PFSK-1 (cell line): ENCODE data around the gene CAPN10.

Source experiments
- FOXP2 ChIP-seq: optimal IDR thresholded peaks from 2 replicates; pipeline ENCODE3; 2011; ENCODE audit warnings: borderline replicate concordance, control low read depth, inconsistent platforms; ENCODE audit not compliant: insufficient read depth; ENCODE audit errors: extremely low read length, extremely low read depth
- POLR2AphosphoS5 ChIP-seq: IDR thresholded peaks from 2 replicates; pipeline ENCODE4 v1.6.1; 2012; ENCODE audit warnings: low read depth, mild to moderate bottlenecking, control low read depth, low read length, moderate library complexity
- REST ChIP-seq, 2 experiments: IDR thresholded peaks; 2 replicates each; pipeline versions ENCODE4 v1.6.1 to v1.8.0; 2011 to 2012; ENCODE audit warnings: low read depth in 2 of 2, low read length in 2 of 2, control low read depth in 1 of 2, inconsistent platforms in 1 of 2, mild to moderate bottlenecking in 1 of 2, moderate library complexity in 1 of 2; ENCODE audit not compliant: insufficient read depth in 1 of 2
- SIN3A ChIP-seq: IDR thresholded peaks from 2 replicates; pipeline ENCODE4 v1.6.1; 2012; ENCODE audit warnings: mild to moderate bottlenecking, low read length, moderate library complexity, borderline replicate concordance; ENCODE audit not compliant: insufficient read depth
- TAF1 ChIP-seq: IDR thresholded peaks from 2 replicates; pipeline ENCODE4 v1.6.1; 2012; ENCODE audit warnings: low read length, control low read depth, borderline replicate concordance; ENCODE audit not compliant: insufficient read depth

The CAPN10 gene

DNA sequence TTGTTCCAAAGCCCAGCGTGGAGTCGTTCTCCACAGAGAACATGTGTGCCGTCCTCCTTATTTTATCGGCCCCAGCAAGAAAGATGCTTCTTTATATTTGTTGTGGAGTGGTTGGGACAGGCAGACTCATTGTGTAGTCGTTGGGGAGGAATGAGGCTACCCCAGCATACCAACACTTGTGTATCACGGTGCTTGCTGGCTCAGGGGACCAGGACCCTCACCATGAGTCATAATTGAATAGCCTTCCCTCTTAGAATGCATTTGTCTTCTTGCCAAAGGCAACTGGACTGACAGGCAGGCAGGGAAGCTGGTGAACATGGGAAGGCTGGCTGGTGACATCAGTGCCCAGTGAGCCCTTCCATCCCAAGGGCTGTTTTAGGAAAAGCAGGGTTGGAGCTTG is 4.7 kb downstream of the CAPN10 start:
- TF ChIP-seq REST (IDR thresholded peaks at IDR 0.05; ENCODE audit: insufficient read depth in 1 of 2, low read depth in 2 of 2, low read length in 2 of 2) = no peak
- TF ChIP-seq FOXP2 = no peak
- no peak for TF ChIP-seq SIN3A
- no peak for TF ChIP-seq TAF1
- no peak for TF ChIP-seq POLR2AphosphoS5

DNA sequence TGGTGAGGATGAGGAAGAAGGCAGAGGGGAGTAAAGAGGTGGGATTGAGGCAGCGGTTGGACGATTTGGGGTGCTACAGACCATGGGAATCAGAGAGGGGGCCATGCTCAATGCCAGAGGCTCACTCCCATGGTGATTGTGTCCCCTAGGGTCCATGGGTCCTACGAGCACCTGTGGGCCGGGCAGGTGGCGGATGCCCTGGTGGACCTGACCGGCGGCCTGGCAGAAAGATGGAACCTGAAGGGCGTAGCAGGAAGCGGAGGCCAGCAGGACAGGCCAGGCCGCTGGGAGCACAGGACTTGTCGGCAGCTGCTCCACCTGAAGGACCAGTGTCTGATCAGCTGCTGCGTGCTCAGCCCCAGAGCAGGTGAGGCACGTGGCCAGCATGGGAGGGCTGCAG is 5.2 kb downstream of the CAPN10 start:
- no peak for TF ChIP-seq TAF1
- TF ChIP-seq POLR2AphosphoS5 = no peak
- no peak for TF ChIP-seq REST (IDR thresholded peaks at IDR 0.05; ENCODE audit: insufficient read depth in 1 of 2, low read depth in 2 of 2, low read length in 2 of 2)
- TF ChIP-seq SIN3A = no peak
- no peak for TF ChIP-seq FOXP2

- TF ChIP-seq REST (IDR thresholded peaks at IDR 0.05; ENCODE audit: insufficient read depth in 1 of 2, low read depth in 2 of 2, low read length in 2 of 2) = no peak
- no peak for TF ChIP-seq FOXP2
- TF ChIP-seq SIN3A = no peak
- no peak for TF ChIP-seq POLR2AphosphoS5
- no peak for TF ChIP-seq TAF1
These were observed 6.6 kb downstream of the CAPN10 start for GRCh38 chr2:240593026-240593702.

DNA sequence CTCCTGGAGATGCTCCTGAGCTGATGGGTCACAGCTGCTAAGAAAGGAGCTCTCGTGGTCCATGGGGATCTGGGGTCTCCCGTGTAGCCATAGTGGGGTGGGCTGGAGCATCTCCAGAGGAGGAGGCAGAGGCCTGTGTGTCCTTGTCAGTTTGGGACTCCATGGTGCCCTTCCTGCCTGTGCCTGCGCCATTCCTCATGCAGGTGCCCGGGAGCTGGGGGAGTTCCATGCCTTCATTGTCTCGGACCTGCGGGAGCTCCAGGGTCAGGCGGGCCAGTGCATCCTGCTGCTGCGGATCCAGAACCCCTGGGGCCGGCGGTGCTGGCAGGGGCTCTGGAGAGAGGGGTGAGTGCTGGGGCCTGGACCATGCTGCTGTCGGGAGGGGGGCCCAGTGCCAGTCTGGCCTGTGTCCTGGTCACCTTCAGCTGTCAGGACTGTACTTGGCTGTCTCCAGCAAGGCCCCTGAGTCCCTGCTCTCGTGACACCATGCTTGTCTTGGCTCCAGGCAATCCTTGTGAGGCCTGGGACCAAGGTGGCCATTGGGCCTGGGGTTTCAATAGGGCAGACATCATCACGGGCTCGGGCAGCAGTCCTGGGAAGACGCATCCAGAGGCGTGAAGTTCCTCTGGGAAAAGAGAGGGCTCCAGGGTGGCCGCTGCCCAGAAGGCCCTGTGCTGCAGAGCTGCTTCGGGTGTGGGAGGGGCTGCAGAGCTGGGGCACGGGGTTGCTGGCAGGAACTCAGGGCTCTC is 7.3 kb downstream of the CAPN10 start:
- TF ChIP-seq POLR2AphosphoS5 (no peak), FOXP2 (no peak), TAF1 (no peak)

- no peak for TF ChIP-seq REST (IDR thresholded peaks at IDR 0.05; ENCODE audit: insufficient read depth in 1 of 2, low read depth in 2 of 2, low read length in 2 of 2)
- no peak for TF ChIP-seq POLR2AphosphoS5
- no peak for TF ChIP-seq SIN3A
- no peak for TF ChIP-seq TAF1
- TF ChIP-seq FOXP2 = no peak
These were observed 8.2 kb downstream of the CAPN10 start for GRCh38 chr2:240594511-240595380.
